ENCODE measurements around the gene NFAM1. TPM values are rescaled to one million over a fixed set of nuclear protein-coding genes. Genes with fewer than 3 reads are reported as not detected.
A peak's percentile ranks its signal among the peaks of the same experiment; 100 is the strongest.

The NFAM1 gene
- total RNA-seq, 4 donors from 2014 or later = 0.26 to 1.1 (median 0.64) TPM; not detected in 1

- DNase-seq = no peak
- Histone ChIP-seq H3K4me1 (no peaks in the 10 kb centered on the region), H3K27ac (no peak overlapping the region), H3K9me3 (no peaks in the 10 kb centered on the region), H3K4me3 (no peak overlapping the region), H3K36me3 (no peaks in the 10 kb centered on the region), H3K27me3 (no peaks in the 10 kb centered on the region)
- intact Hi-C loops (cut with DNase I; ENCODE audit: low total_unique reads) = no loop called here
- TF ChIP-seq POLR2A (IDR thresholded peaks at IDR 0.05) (no peak), CTCF (IDR thresholded peaks at IDR 0.05) (no peak)
Measured at GRCh38 chr22:42383287-42383686, 48.9 kb downstream of the NFAM1 start.

- TF ChIP-seq CTCF (IDR thresholded peaks at IDR 0.05) (no peak), POLR2A (IDR thresholded peaks at IDR 0.05) (no peak)
- H3K4me3 ChIP-seq = no peak overlapping the region
- H3K9me3 ChIP-seq = no peaks in the 10 kb centered on the region
- H3K36me3 ChIP-seq = no peaks in the 10 kb centered on the region
- H3K4me1 ChIP-seq = no peaks in the 10 kb centered on the region
- H3K27me3 ChIP-seq = no peaks in the 10 kb centered on the region
- H3K27ac ChIP-seq = no peak overlapping the region
- no peak for DNase-seq
- intact Hi-C loops (cut with DNase I; ENCODE audit: low total_unique reads) = no loop called here
Measured at GRCh38 chr22:42380769-42381551, 51.2 kb downstream of the NFAM1 start.

DNA sequence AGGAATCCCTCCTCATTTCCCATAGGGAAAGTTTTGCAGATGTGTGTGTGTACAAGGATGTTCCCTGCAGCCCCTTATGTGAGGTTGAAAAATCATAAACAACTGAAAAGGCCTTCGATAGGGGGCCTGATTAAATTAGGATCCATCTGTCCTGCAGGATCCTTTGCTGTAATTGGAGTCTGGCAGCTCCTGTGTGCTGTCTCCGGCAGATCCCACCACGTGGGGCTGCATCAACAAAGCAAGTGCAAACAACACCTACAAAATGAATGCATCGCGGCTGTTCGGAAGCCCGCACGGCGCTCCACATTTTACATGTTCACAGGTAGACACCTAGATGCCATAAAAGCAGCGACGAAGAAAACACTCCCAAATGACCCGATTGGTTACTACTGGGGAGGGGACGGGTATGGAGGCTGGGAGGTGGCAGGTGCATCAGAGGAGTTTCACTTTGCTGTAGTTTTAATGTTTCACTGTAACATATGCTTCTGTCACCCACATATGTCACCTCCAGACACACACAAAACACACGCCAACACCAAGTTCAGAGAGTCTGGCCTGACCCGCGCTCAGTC, 52.2 kb downstream of the NFAM1 start:
- no peak for TF ChIP-seq CTCF (IDR thresholded peaks at IDR 0.05)
- TF ChIP-seq POLR2A (IDR thresholded peaks at IDR 0.05) = no peak
- Histone ChIP-seq H3K9me3 (no peaks in the 10 kb centered on the region), H3K27me3 (no peaks in the 10 kb centered on the region), H3K4me1 (no peaks in the 10 kb centered on the region), H3K4me3 (no peak overlapping the region), H3K27ac (no peak overlapping the region), H3K36me3 (no peaks in the 10 kb centered on the region)
- no peak for DNase-seq
- intact Hi-C loops (cut with DNase I; ENCODE audit: low total_unique reads) = no loop called here

- DNase-seq = peak; percentile 56 to 83
- Histone ChIP-seq H3K36me3 (no peaks in the 10 kb centered on the region), H3K4me3 (no peak overlapping the region), H3K9me3 (no peaks in the 10 kb centered on the region), H3K27ac (peak overlapping the region; percentile 47 to 49), H3K27me3 (no peaks in the 10 kb centered on the region), H3K4me1 (no peaks in the 10 kb centered on the region)
- TF ChIP-seq CTCF (IDR thresholded peaks at IDR 0.05) (no peak), POLR2A (IDR thresholded peaks at IDR 0.05) (no peak)
- intact Hi-C loops (cut with DNase I; ENCODE audit: low total_unique reads) = no loop called here
Measured at GRCh38 chr22:42376711-42377554, 55.3 kb downstream of the NFAM1 start.

- Histone ChIP-seq H3K4me3 (no peak overlapping the region), H3K27me3 (no peaks in the 10 kb centered on the region), H3K27ac (no peak overlapping the region), H3K9me3 (no peaks in the 10 kb centered on the region), H3K4me1 (no peaks in the 10 kb centered on the region), H3K36me3 (no peaks in the 10 kb centered on the region)
- TF ChIP-seq CTCF (IDR thresholded peaks at IDR 0.05) = no peak
- no peak for TF ChIP-seq POLR2A (IDR thresholded peaks at IDR 0.05)
- peak in 1 of 2 donors; percentile 31 for DNase-seq
- intact Hi-C loops (cut with DNase I; ENCODE audit: low total_unique reads) = no loop called here
Measured at GRCh38 chr22:42375982-42376381, 56.2 kb downstream of the NFAM1 start.

Measured in uterus (tissue), 4 donors.